NCI-H1417 treated with DMSO at 0.1 percent for 48 hours (cell line): ENCODE measurements around the gene RHO.

Experiments
- DNase-seq: peaks from one replicate; lab custom pipeline; 2025; lab: John Stamatoyannopoulos, UW

RHO gene

GRCh38 chr3:129519896-129520715, 8.3 kb upstream of the RHO start:
- DNase-seq = no peak

GRCh38 chr3:129520960-129521359, 7.5 kb upstream of the RHO start:
- DNase-seq = no peak

GRCh38 chr3:129521611-129522010, 6.8 kb upstream of the RHO start:
- DNase-seq = peak; percentile 11

GRCh38 chr3:129522953-129523352, 5.5 kb upstream of the RHO start:
- DNase-seq = no peak

GRCh38 chr3:129524081-129524480, 4.4 kb upstream of the RHO start:
- no peak for DNase-seq

GRCh38 chr3:129525341-129525968, 3.0 kb upstream of the RHO start:
- no peak for DNase-seq

- DNase-seq = no peak
These were observed 2.1 kb upstream of the RHO start for GRCh38 chr3:129526121-129526900.

- no peak for DNase-seq
These were observed 1.2 kb upstream of the RHO start for GRCh38 chr3:129527262-129527661.

- no peak for DNase-seq
These were observed 1.2 kb downstream of the RHO start for GRCh38 chr3:129529436-129530210.

- no peak for DNase-seq
These were observed 1.9 kb downstream of the RHO start for GRCh38 chr3:129530251-129530791.

- no peak for DNase-seq
These were observed 2.4 kb downstream of the RHO start for GRCh38 chr3:129530821-129531220.

- no peak for DNase-seq
These were observed 3.3 kb downstream of the RHO start for GRCh38 chr3:129531699-129532098.

- DNase-seq = no peak
These were observed 3.8 kb downstream of the RHO start for GRCh38 chr3:129532261-129532660.

GRCh38 chr3:129533406-129533805, 5.0 kb downstream of the RHO start:
- DNase-seq = no peak

- DNase-seq = no peak
These were observed 6.1 kb downstream of the RHO start for GRCh38 chr3:129534428-129535027.

- DNase-seq = no peak
These were observed 6.6 kb downstream of the RHO start for GRCh38 chr3:129535075-129535474.

- no peak for DNase-seq
These were observed 7.9 kb downstream of the RHO start for GRCh38 chr3:129536374-129536667.

- no peak for DNase-seq
These were observed 8.4 kb downstream of the RHO start for GRCh38 chr3:129536804-129537203.

- no peak for DNase-seq
These were observed 10.8 kb downstream of the RHO start for GRCh38 chr3:129539206-129539605.

GRCh38 chr3:129540776-129541516, 12.5 kb downstream of the RHO start:
- DNase-seq = no peak

- DNase-seq = no peak
These were observed 14.3 kb downstream of the RHO start for GRCh38 chr3:129542747-129543146.
